Keratinocyte (primary cell): ENCODE measurements around the gene TRIP6. TPM values are rescaled to one million over a fixed set of nuclear protein-coding genes. Genes with fewer than 3 reads are reported as not detected.

ENCODE experiments used
- DNase-seq: peaks from one replicate; pipeline ENCODE4 v3.0.0-alpha.2; 2011; ENCODE audit warnings: low read depth, missing footprints, low spot score
- FAIRE-seq: peaks from 2 replicates; lab custom pipeline; 2011; peaks lifted over from hg19 to GRCh38; lab: Jason Lieb, UNC
- H2AFZ ChIP-seq: 2 replicates; pipeline ENCODE4 v1.6.0; 2012; ENCODE audit warnings: low read length, control low read depth, inconsistent platforms; ENCODE audit not compliant: control insufficient read depth
- H3K27ac ChIP-seq: 2 replicates; pipeline ENCODE4 v1.5.1; 2011; ENCODE audit warnings: low read length; ENCODE audit not compliant: control insufficient read depth, insufficient read depth
- H3K27me3 ChIP-seq: 3 replicates; pipeline ENCODE4 v1.6.0; 2011; ENCODE audit warnings: low read length; ENCODE audit not compliant: control insufficient read depth, insufficient read depth; ENCODE audit errors: extremely low read depth
- H3K36me3 ChIP-seq, 2 experiments: 2 replicates in 1 of 2; 3 replicates in 1 of 2; pipeline ENCODE4 v1.5.1; 2011; ENCODE audit warnings: low read length in 2 of 2, mild to moderate bottlenecking in 1 of 2; ENCODE audit not compliant: control insufficient read depth in 2 of 2, insufficient read depth in 2 of 2; ENCODE audit errors: extremely low read depth in 1 of 2
- H3K4me1 ChIP-seq: 3 replicates; pipeline ENCODE4 v1.5.1; 2011; ENCODE audit warnings: low read length; ENCODE audit not compliant: control insufficient read depth, insufficient read depth; ENCODE audit errors: extremely low read depth
- H3K4me2 ChIP-seq: 3 replicates; pipeline ENCODE4 v1.6.0; 2011; ENCODE audit warnings: low read depth, low read length; ENCODE audit not compliant: control insufficient read depth, insufficient read depth; ENCODE audit errors: extremely low read depth
- H3K4me3 ChIP-seq, 3 experiments: fragments of 200-600 bp in 1 of 3; sonication (generic) in 1 of 3; 2 replicates in 2 of 3; 3 replicates in 1 of 3; pipeline ENCODE4 v1.5.1; 2011 to 2016; ENCODE audit warnings: low read length in 3 of 3, mild to moderate bottlenecking in 3 of 3, control low read depth in 2 of 3, inconsistent platforms in 1 of 3, low read depth in 1 of 3, mixed read lengths in 1 of 3, mixed run types in 1 of 3, moderate library complexity in 1 of 3; ENCODE audit not compliant: control insufficient read depth in 2 of 3, insufficient read depth in 2 of 3; ENCODE audit errors: extremely low read depth in 1 of 3
- H3K79me2 ChIP-seq: 2 replicates; pipeline ENCODE4 v1.6.0; 2012; ENCODE audit warnings: low read length; ENCODE audit not compliant: control insufficient read depth, insufficient read depth
- H3K9ac ChIP-seq: 3 replicates; pipeline ENCODE4 v1.6.0; 2011; ENCODE audit warnings: low read length; ENCODE audit not compliant: control insufficient read depth, insufficient read depth; ENCODE audit errors: extremely low read depth
- H3K9me1 ChIP-seq: 3 replicates; pipeline ENCODE4 v1.6.0; 2011; ENCODE audit warnings: low read length; ENCODE audit not compliant: control insufficient read depth, insufficient read depth; ENCODE audit errors: extremely low read depth
- H3K9me3 ChIP-seq: 2 replicates; pipeline ENCODE4 v1.5.1; 2012; ENCODE audit warnings: low read depth, low read length; ENCODE audit not compliant: control insufficient read depth
- H4K20me1 ChIP-seq: 3 replicates; pipeline ENCODE4 v1.6.0; 2011; ENCODE audit warnings: low read length; ENCODE audit not compliant: control insufficient read depth, insufficient read depth; ENCODE audit errors: extremely low read depth
- EZH2 ChIP-seq: IDR thresholded peaks from one replicate; pipeline ENCODE4 v1.6.1; 2012; ENCODE audit warnings: inconsistent platforms, mild to moderate bottlenecking, low read length, moderate library complexity
- dilution Hi-C: fragments of 300-500 bp; cut with MboI; formaldehyde crosslinking; loops from one replicate; pipeline ENCODE4 v1.7.0; 2020; ENCODE audit warnings: low sequenced_read_pairs; ENCODE audit not compliant: extremely low pct_ligation_motif_present
- polyA plus RNA-seq, 5 experiments: library from polyadenylated mRNA; depleted of rRNA in 3 of 5; stranded (reverse) in 3 of 5; stranded (forward) in 1 of 5; unstranded in 1 of 5; fragments of >200 nt; gene quantifications; 1 replicate in 1 of 5; 2 replicates in 3 of 5; 3 replicates in 1 of 5; pipeline versions ENCODE4 v1.2.1 to v1.2.3, GENCODE V29; 2011 to 2012; ENCODE audit warnings: missing spikeins in 2 of 5, low read depth in 1 of 5, low replicate concordance in 1 of 5
- TF ChIP-seq, protein P1 (sequence below), 3 experiments: IDR thresholded peaks in 1 of 3; conservative IDR thresholded peaks in 1 of 3; optimal IDR thresholded peaks in 1 of 3; 2 replicates in 2 of 3; 3 replicates in 1 of 3; pipeline versions ENCODE3 to v1.5.1; 2011; ENCODE audit warnings: low read length in 3 of 3, mild to moderate bottlenecking in 3 of 3, moderate library complexity in 2 of 3, control low read depth in 1 of 3, inconsistent platforms in 1 of 3; ENCODE audit not compliant: insufficient read depth in 2 of 3; ENCODE audit errors: extremely low read depth in 1 of 3

The TRIP6 gene
- polyA plus RNA-seq, 1 donor (not counting 4 experiments of a cell fraction or from before 2014, with no cell fraction given) = 83.8 TPM

DNA sequence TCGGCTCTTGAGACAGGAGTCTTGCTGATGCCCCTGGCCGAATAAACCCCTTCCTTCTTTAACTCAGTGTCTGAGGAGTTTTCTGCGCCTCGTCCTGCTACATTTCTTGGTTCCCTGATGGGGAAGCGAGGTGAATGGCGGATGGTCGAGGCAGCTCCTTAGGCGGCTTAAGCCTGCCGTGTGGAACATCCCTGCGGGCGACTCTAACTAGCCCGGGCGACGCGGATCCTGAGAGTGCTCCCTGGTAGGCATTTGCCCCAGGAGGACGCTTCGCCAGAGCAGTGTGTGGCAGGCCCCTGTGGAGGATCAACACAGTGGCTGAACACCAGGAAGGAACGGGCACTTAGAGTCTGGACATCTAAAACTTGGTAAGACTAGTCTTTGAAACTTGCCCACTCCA is 27.8 kb upstream of the TRIP6 start:
- Histone ChIP-seq H3K4me2 (no peak overlapping the region), H3K9me1 (no peaks in the 10 kb centered on the region), H3K4me1 (peaks cover 17% of the 10 kb centered on the region), H2AFZ (no peak overlapping the region), H3K9me3 (no peaks in the 10 kb centered on the region), H3K9ac (no peak overlapping the region), H3K27me3 (no peaks in the 10 kb centered on the region), H3K36me3 (no peaks in the 10 kb centered on the region), H4K20me1 (no peaks in the 10 kb centered on the region), H3K4me3 (no peak overlapping the region), H3K79me2 (no peaks in the 10 kb centered on the region), H3K27ac (no peak overlapping the region)
- no peak for TF ChIP-seq EZH2
- TF ChIP-seq, protein P1, sequence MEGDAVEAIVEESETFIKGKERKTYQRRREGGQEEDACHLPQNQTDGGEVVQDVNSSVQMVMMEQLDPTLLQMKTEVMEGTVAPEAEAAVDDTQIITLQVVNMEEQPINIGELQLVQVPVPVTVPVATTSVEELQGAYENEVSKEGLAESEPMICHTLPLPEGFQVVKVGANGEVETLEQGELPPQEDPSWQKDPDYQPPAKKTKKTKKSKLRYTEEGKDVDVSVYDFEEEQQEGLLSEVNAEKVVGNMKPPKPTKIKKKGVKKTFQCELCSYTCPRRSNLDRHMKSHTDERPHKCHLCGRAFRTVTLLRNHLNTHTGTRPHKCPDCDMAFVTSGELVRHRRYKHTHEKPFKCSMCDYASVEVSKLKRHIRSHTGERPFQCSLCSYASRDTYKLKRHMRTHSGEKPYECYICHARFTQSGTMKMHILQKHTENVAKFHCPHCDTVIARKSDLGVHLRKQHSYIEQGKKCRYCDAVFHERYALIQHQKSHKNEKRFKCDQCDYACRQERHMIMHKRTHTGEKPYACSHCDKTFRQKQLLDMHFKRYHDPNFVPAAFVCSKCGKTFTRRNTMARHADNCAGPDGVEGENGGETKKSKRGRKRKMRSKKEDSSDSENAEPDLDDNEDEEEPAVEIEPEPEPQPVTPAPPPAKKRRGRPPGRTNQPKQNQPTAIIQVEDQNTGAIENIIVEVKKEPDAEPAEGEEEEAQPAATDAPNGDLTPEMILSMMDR (optimal IDR thresholded peaks at IDR 0.05 in 1 of 3, IDR thresholded peaks at IDR 0.05 in 1 of 3, conservative IDR thresholded peaks at IDR 0.05 in 1 of 3; ENCODE audit: extremely low read depth in 1 of 3, insufficient read depth in 2 of 3, low read length in 3 of 3) = no peak
- DNase-seq (no peak), FAIRE-seq (no peak)
- dilution Hi-C loops = no loop called here

DNA sequence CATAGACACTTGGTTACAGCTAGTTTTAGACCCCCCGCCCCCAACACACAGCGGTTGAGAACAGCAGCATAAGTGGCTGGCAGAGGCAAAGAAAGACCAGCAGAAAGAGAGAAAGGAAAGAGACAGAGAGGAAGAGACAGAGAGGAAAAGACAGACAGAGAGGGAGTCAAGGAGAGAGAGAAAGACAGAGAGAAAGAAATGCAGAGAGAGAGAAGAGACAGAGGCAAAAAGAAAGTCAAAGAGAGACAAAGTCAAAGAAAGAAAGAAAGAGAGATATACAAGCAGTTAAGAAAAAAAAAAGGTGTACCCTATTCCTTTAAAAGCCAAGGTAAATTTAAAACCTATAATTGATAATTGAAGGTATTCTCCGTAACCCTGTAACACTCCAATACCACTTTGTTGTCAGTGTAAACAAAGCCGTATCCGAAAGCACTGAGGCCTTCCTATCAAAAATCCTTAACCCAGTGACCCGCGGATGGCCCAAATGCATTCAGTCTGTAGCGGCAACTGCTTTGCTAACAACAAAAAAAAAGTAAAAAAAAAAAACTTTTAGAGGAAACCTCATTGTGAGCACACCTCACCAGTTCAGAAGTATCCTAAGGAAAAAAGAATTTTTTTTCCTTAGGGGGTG is 26.6 kb upstream of the TRIP6 start:
- Histone ChIP-seq H3K9ac (no peak overlapping the region), H3K4me3 (no peak overlapping the region), H3K4me1 (peaks cover 17% of the 10 kb centered on the region), H3K36me3 (no peaks in the 10 kb centered on the region), H3K9me1 (no peaks in the 10 kb centered on the region), H4K20me1 (no peaks in the 10 kb centered on the region), H3K79me2 (no peaks in the 10 kb centered on the region), H3K27ac (no peak overlapping the region), H2AFZ (no peak overlapping the region), H3K4me2 (no peak overlapping the region), H3K27me3 (no peaks in the 10 kb centered on the region), H3K9me3 (no peaks in the 10 kb centered on the region)
- FAIRE-seq (no peak), DNase-seq (no peak)
- dilution Hi-C loops = loop anchor here (10.0 kb wide), 1 partner anchor 126 kb away; no protein-coding TSS in a partner anchor
- no peak for TF ChIP-seq EZH2
- TF ChIP-seq, protein P1 (optimal IDR thresholded peaks at IDR 0.05 in 1 of 3, IDR thresholded peaks at IDR 0.05 in 1 of 3, conservative IDR thresholded peaks at IDR 0.05 in 1 of 3; ENCODE audit: extremely low read depth in 1 of 3, insufficient read depth in 2 of 3, low read length in 3 of 3) = no peak
